AG09309 (cell line): Measurements from ENCODE around the gene FBXL4.

Experiments
- DNase-seq: peaks from one replicate; pipeline ENCODE4 v3.0.0-alpha.2; 2010; ENCODE audit warnings: low read depth
- H3K4me3 ChIP-seq: 2 replicates; pipeline ENCODE4 v1.5.1; 2011; ENCODE audit warnings: mild to moderate bottlenecking, low read depth, low read length, moderate library complexity; ENCODE audit not compliant: control insufficient read depth
- TF ChIP-seq, protein P1 (sequence below): IDR thresholded peaks from 2 replicates; pipeline ENCODE4 v1.5.1; 2011; ENCODE audit warnings: mild to moderate bottlenecking, low read depth, low read length, inconsistent platforms; ENCODE audit not compliant: insufficient read depth, control insufficient read depth; ENCODE audit errors: missing control alignments

FBXL4 gene

DNA sequence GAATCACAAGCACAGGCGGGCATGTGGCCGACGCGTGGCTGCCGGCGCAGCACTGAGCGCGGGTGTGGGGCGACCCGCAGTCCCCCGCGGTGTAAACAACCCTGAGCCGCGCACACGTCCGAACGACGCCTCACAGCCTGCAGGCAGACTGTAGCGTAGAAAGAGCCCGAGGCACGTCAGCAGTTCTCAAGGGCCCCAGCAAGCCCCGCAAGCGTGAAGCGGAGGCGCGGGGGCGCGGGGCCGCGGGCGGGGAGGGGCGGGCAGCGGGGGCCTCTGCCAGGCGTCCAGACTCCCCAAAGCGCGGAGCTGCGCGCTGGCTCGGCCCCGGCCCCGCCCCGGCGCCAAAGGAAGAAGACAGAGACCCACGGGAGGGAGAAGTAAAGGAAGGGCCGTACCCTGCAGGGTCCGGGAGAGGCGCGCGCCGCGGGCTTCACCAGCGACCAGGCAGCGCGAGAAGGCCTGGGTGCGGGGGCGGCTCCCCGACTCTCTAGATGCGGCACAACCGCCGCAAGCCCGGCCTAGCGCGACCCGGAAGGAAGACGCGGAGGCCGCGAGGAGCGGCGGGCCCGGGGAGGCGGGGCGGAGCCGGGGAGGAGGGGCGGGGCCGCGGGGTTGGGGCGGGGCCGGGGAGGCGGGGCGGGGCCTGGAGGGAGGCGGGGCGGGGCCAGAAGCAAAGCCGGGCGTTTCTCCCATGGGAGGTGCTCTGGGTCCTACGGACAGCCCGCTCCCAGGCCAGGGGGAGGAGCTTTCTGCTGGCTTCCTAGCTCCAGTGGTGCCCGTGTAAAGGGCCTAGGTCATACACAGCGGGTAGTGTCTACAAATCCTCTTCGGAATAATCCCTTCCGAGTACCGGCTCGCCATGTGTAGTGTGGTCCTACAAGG lies at the start of gene FBXL4:
Gene FBXL4 (minus strand): TSS at position 536 of the 882 bp plus-strand sequence. CDS start 20,958 bp downstream, outside the sequence.
- TF ChIP-seq, protein P1, sequence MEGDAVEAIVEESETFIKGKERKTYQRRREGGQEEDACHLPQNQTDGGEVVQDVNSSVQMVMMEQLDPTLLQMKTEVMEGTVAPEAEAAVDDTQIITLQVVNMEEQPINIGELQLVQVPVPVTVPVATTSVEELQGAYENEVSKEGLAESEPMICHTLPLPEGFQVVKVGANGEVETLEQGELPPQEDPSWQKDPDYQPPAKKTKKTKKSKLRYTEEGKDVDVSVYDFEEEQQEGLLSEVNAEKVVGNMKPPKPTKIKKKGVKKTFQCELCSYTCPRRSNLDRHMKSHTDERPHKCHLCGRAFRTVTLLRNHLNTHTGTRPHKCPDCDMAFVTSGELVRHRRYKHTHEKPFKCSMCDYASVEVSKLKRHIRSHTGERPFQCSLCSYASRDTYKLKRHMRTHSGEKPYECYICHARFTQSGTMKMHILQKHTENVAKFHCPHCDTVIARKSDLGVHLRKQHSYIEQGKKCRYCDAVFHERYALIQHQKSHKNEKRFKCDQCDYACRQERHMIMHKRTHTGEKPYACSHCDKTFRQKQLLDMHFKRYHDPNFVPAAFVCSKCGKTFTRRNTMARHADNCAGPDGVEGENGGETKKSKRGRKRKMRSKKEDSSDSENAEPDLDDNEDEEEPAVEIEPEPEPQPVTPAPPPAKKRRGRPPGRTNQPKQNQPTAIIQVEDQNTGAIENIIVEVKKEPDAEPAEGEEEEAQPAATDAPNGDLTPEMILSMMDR, result no peak
- no peak for DNase-seq
- peak within 1 kb of the TSS; percentile 70 for H3K4me3 ChIP-seq

GRCh38 chr6:98995116-98995515 lies 47.4 kb upstream of the FBXL4 start:
- TF ChIP-seq, protein P1, result no peak
- no peak for DNase-seq
- no peak overlapping the region for H3K4me3 ChIP-seq

GRCh38 chr6:98992535-98992934 lies 44.8 kb upstream of the FBXL4 start:
- no peak overlapping the region for H3K4me3 ChIP-seq
- no peak for DNase-seq
- TF ChIP-seq, protein P1, result no peak

GRCh38 chr6:98986071-98986615 lies 38.4 kb upstream of the FBXL4 start:
- TF ChIP-seq, protein P1, result no peak
- DNase-seq, result no peak
- H3K4me3 ChIP-seq, result no peak overlapping the region

DNA sequence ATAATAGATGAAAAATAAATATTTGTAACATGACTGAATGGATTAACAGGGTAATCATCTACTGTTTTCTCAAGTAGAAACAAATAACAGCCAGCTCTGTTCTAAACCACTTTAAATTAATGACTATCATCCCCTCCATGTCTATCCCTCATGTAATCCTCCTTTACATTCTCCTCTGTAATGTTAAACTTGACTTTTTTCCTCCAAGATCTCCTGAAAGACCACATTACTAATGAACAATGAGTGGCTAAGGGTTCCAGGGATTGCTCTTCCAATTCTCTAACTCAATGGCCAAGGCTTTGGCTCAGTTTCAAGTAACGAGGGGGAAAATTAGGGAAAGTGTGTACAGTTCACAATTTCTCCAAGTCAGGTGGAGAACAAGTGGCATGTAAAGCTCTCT lies 37.6 kb upstream of the FBXL4 start:
- TF ChIP-seq, protein P1, result no peak
- H3K4me3 ChIP-seq, result no peak overlapping the region
- DNase-seq, result no peak

- TF ChIP-seq, protein P1, result no peak
- DNase-seq, result no peak
- H3K4me3 ChIP-seq, result no peak overlapping the region
Measured at GRCh38 chr6:98984121-98984520, 36.4 kb upstream of the FBXL4 start.
